H9 (cell line): ENCODE data around the gene NAB2. TPM values are rescaled to one million over a fixed set of nuclear protein-coding genes. Genes with fewer than 3 reads are reported as not detected.

Experiments used
- DNase-seq: peaks from one replicate; pipeline ENCODE4 v3.0.0-alpha.2; 2017
- H2AFZ ChIP-seq: one replicate; pipeline ENCODE4 v1.6.1; 2013; ENCODE audit warnings: mild to moderate bottlenecking, low read length, control low read depth, moderate library complexity
- H2AK5ac ChIP-seq: 2 replicates; pipeline ENCODE4 v1.6.1; 2013; ENCODE audit warnings: low read length, control low read depth, mixed read lengths; ENCODE audit not compliant: insufficient read length
- H2BK120ac ChIP-seq: one replicate; pipeline ENCODE4 v1.6.1; 2013; ENCODE audit warnings: low read depth, mild to moderate bottlenecking, low read length, control low read depth, inconsistent platforms; ENCODE audit not compliant: poor library complexity, severe bottlenecking
- H2BK12ac ChIP-seq: 2 replicates; pipeline ENCODE4 v1.6.1; 2013; ENCODE audit warnings: low read length, control low read depth, mixed read lengths, low read depth; ENCODE audit not compliant: insufficient read length
- H2BK15ac ChIP-seq: 2 replicates; pipeline ENCODE4 v1.6.1; 2013; ENCODE audit warnings: low read depth, low read length, control low read depth
- H2BK20ac ChIP-seq: one replicate; pipeline ENCODE4 v1.6.1; 2013; ENCODE audit warnings: low read depth, mild to moderate bottlenecking, low read length, control low read depth, inconsistent platforms; ENCODE audit not compliant: poor library complexity, severe bottlenecking
- H2BK5ac ChIP-seq: 2 replicates; pipeline ENCODE4 v1.6.1; 2013; ENCODE audit warnings: low read length, control low read depth, mixed read lengths; ENCODE audit not compliant: insufficient read length
- H3K14ac ChIP-seq: 2 replicates; pipeline ENCODE4 v1.6.1; 2013; ENCODE audit warnings: low read length, control low read depth; ENCODE audit not compliant: insufficient read depth
- H3K18ac ChIP-seq: 2 replicates; pipeline ENCODE4 v1.6.1; 2013; ENCODE audit warnings: low read depth, mild to moderate bottlenecking, mixed read lengths, low read length, control low read depth; ENCODE audit not compliant: insufficient read length
- H3K23ac ChIP-seq: 2 replicates; pipeline ENCODE4 v1.6.1; 2013; ENCODE audit warnings: low read length, control low read depth, mixed read lengths, low read depth; ENCODE audit not compliant: insufficient read length
- H3K23me2 ChIP-seq: 2 replicates; pipeline ENCODE4 v1.6.1; 2013; ENCODE audit warnings: low read depth, mild to moderate bottlenecking, mixed read lengths, low read length, control low read depth; ENCODE audit not compliant: insufficient read length, poor library complexity, severe bottlenecking
- H3K27ac ChIP-seq: 2 replicates; pipeline ENCODE4 v1.5.1; 2013; ENCODE audit warnings: low read length, control low read depth, mixed read lengths, low read depth; ENCODE audit not compliant: insufficient read length
- H3K27me3 ChIP-seq: 2 replicates; pipeline ENCODE4 v1.6.1; 2013; ENCODE audit warnings: low read length, control low read depth, inconsistent platforms; ENCODE audit not compliant: insufficient read depth
- H3K4ac ChIP-seq: 2 replicates; pipeline ENCODE4 v1.6.1; 2013; ENCODE audit warnings: low read depth, mild to moderate bottlenecking, control low read depth, inconsistent platforms, low read length, moderate library complexity
- H3K4me1 ChIP-seq: 2 replicates; pipeline ENCODE4 v1.6.1; 2013; ENCODE audit warnings: low read length, control low read depth, inconsistent platforms; ENCODE audit not compliant: insufficient read depth
- H3K4me2 ChIP-seq: 2 replicates; pipeline ENCODE4 v1.6.1; 2013; ENCODE audit warnings: low read length, control low read depth, mixed read lengths; ENCODE audit not compliant: insufficient read length, insufficient read depth
- H3K56ac ChIP-seq: 2 replicates; pipeline ENCODE4 v1.6.1; 2013; ENCODE audit warnings: low read depth, mild to moderate bottlenecking, mixed read lengths, low read length, control low read depth; ENCODE audit not compliant: insufficient read length
- H3K79me1 ChIP-seq: 2 replicates; pipeline ENCODE4 v1.6.1; 2013; ENCODE audit warnings: low read depth, mild to moderate bottlenecking, moderate library complexity, low read length, control low read depth, inconsistent platforms; ENCODE audit not compliant: insufficient read depth, poor library complexity, severe bottlenecking
- H3K79me2 ChIP-seq: 2 replicates; pipeline ENCODE4 v1.6.1; 2013; ENCODE audit warnings: low read length, control low read depth, inconsistent platforms; ENCODE audit not compliant: insufficient read depth
- H3K9ac ChIP-seq: 2 replicates; pipeline ENCODE4 v1.6.1; 2013; ENCODE audit warnings: low read length, control low read depth, mixed read lengths; ENCODE audit not compliant: insufficient read length; ENCODE audit errors: extremely low read depth
- H3K9me3 ChIP-seq: one replicate; pipeline ENCODE4 v1.6.1; 2013; ENCODE audit warnings: low read depth, low read length, inconsistent platforms; ENCODE audit not compliant: control insufficient read depth
- H3T11ph ChIP-seq: one replicate; pipeline ENCODE4 v1.6.1; 2013; ENCODE audit warnings: mild to moderate bottlenecking, low read length, control low read depth, inconsistent platforms
- H4K20me1 ChIP-seq: one replicate; pipeline ENCODE4 v1.6.1; 2013; ENCODE audit not compliant: control insufficient read depth, insufficient read length, insufficient read depth
- H4K5ac ChIP-seq: 2 replicates; pipeline ENCODE4 v1.6.1; 2013; ENCODE audit warnings: low read depth, mild to moderate bottlenecking, mixed read lengths, low read length, control low read depth; ENCODE audit not compliant: insufficient read length
- H4K8ac ChIP-seq: replicated peaks from 2 replicates; pipeline ENCODE4 v1.6.1; 2013; ENCODE audit warnings: low read length, control low read depth, mixed read lengths, low read depth; ENCODE audit not compliant: insufficient read length
- H4K91ac ChIP-seq: 2 replicates; pipeline ENCODE4 v1.6.1; 2013; ENCODE audit warnings: low read depth, mild to moderate bottlenecking, moderate library complexity, mixed read lengths, low read length, control low read depth; ENCODE audit not compliant: insufficient read length
- H3K27ac Mint-ChIP-seq, 3 experiments: 2 replicates in 2 of 3; 3 replicates in 1 of 3; pipeline ENCODE4 v1.8.0; 2020 to 2021; ENCODE audit warnings: mixed read lengths in 3 of 3, mild to moderate bottlenecking in 1 of 3, moderate library complexity in 1 of 3
- H3K27me3 Mint-ChIP-seq: 2 replicates; pipeline ENCODE4 v1.8.0; 2021; ENCODE audit warnings: low read depth, mild to moderate bottlenecking, moderate library complexity, mixed read lengths
- H3K36me3 Mint-ChIP-seq, 3 experiments: 2 replicates in 2 of 3; 3 replicates in 1 of 3; pipeline ENCODE4 v1.8.0; 2020 to 2021; ENCODE audit warnings: low read depth in 3 of 3, mixed read lengths in 3 of 3; ENCODE audit not compliant: insufficient read depth in 1 of 3
- H3K4me1 Mint-ChIP-seq, 2 experiments: 2 replicates each; pipeline ENCODE4 v1.8.0; 2020; ENCODE audit warnings: mixed read lengths in 2 of 2
- H3K4me3 Mint-ChIP-seq, 2 experiments: 2 replicates in 1 of 2; 3 replicates in 1 of 2; pipeline ENCODE4 v1.8.0; 2020 to 2021; ENCODE audit warnings: mild to moderate bottlenecking in 2 of 2, mixed read lengths in 2 of 2, moderate library complexity in 1 of 2
- H3K9me3 Mint-ChIP-seq, 2 experiments: 2 replicates in 1 of 2; 3 replicates in 1 of 2; pipeline ENCODE4 v1.8.0; 2020; ENCODE audit warnings: mild to moderate bottlenecking in 2 of 2, mixed read lengths in 2 of 2, moderate library complexity in 1 of 2
- CTCF ChIP-seq: fragments of 200-600 bp; sonication (generic); conservative IDR thresholded peaks from 3 replicates; pipeline ENCODE4 v1.8.0; 2021; ENCODE audit warnings: antibody characterized with exemption, mild to moderate bottlenecking
- WGBS: extraction: QIAGEN DNeasy Blood & Tissue Kit; methylation state at CpG from one replicate; pipeline ENCODE4 v1.1.7; 2013; ENCODE audit warnings: missing lambda C conversion rate, low lambda C conversion rate, mixed read lengths; ENCODE audit not compliant: insufficient read length; ENCODE audit errors: extremely low coverage; 5-methylcytosine and 5-hydroxymethylcytosine counted together
- total RNA-seq: library from RNA; stranded (reverse); gene quantifications from 2 replicates; pipeline ENCODE4 v1.2.1, GENCODE V29; 2021

NAB2 gene
- total RNA-seq, 1 experiment from 2014 or later: 67.8 TPM

GRCh38 chr12:57046947-57047890 lies 41.7 kb upstream of the NAB2 start:
- H2BK12ac ChIP-seq: no peak overlapping the region
- H3K9me3 Mint-ChIP-seq: no peaks in the 10 kb centered on the region
- H3K79me2 ChIP-seq: no peaks in the 10 kb centered on the region
- no peaks in the 10 kb centered on the region for H3K79me1 ChIP-seq
- no peak for DNase-seq
- H3K23ac ChIP-seq: no peak overlapping the region
- no peak overlapping the region for H2AFZ ChIP-seq
- TF ChIP-seq CTCF: no peak
- no peak overlapping the region for H3K4me2 ChIP-seq
- H3K27ac Mint-ChIP-seq: peak overlapping the region in 1 of 3 experiments; percentile 69; a peak in 1 of 7 replicates
- H4K20me1 ChIP-seq: no peaks in the 10 kb centered on the region
- H2AK5ac ChIP-seq: no peak overlapping the region
- no peak overlapping the region for H3K4ac ChIP-seq
- no peaks in the 10 kb centered on the region for H3K27me3 ChIP-seq
- H3K4me1 ChIP-seq: no peaks in the 10 kb centered on the region
- H4K5ac ChIP-seq: no peak overlapping the region
- no peak overlapping the region for H3K27ac ChIP-seq
- no peak overlapping the region for H3K56ac ChIP-seq
- H3T11ph ChIP-seq: no peak overlapping the region
- peaks cover 3 to 13% of the 10 kb centered on the region in 2 experiments for H3K4me1 Mint-ChIP-seq
- H3K36me3 Mint-ChIP-seq: no peaks in the 10 kb centered on the region; a peak in 1 of 7 replicates
- no peak overlapping the region for H3K18ac ChIP-seq
- no peak overlapping the region for H2BK120ac ChIP-seq
- no peak overlapping the region for H2BK15ac ChIP-seq
- H4K8ac ChIP-seq: no peak overlapping the region
- H3K27me3 Mint-ChIP-seq: peaks cover 5% of the 10 kb centered on the region
- no peak overlapping the region for H3K14ac ChIP-seq
- H3K9ac ChIP-seq: no peak overlapping the region
- H2BK20ac ChIP-seq: no peak overlapping the region
- H3K23me2 ChIP-seq: no peaks in the 10 kb centered on the region
- H3K9me3 ChIP-seq: no peaks in the 10 kb centered on the region
- no peak overlapping the region for H3K4me3 Mint-ChIP-seq
- no peak overlapping the region for H2BK5ac ChIP-seq
- H4K91ac ChIP-seq: no peak overlapping the region
- WGBS: no CpG with 5 or more reads among the region's 10 CpGs
